GM18870 (cell line): ENCODE data around the gene FOXN3.

Experiments used
- ATAC-seq: cut with Tn5 transposase; IDR thresholded peaks from one replicate; pipeline ENCODE4 v1.9.1; 2021; ENCODE audit warnings: moderate library complexity; ENCODE audit not compliant: unreplicated experiment

Gene FOXN3

DNA sequence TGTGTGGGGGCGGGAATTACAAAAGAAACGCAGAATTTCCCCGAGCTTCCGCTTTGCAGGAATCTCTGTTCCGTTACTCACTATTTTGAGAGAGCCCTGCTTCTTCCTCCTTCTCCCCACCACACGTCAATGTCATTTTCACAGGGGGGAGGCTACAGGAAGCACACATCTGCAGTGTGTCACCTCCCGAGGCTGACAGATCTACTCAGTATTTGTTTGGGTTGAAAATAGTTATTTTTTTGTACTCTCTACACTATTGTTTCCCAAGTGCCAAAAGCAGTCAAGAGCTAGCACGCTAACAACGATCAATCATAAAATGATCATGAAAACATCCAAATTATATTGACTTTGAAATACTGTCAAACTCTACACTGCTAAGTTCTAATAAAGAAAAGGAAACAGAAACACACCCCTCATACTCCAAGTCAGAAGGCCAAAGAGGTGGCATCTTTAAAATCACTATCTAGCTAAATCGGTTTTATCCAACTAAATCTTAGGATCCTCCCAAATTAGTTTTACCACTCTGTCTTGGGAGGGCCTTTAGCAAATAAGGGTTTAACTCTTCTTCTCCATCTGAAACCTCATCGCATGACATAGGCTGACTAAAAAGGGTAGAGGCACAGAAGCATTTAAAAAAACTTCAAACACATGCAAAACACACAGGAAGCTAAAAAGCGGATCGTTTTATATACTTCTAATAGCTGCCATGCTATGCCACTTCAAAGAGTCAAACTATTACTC is 51.8 kb downstream of the FOXN3 start:
- ATAC-seq, result peak; percentile 88

DNA sequence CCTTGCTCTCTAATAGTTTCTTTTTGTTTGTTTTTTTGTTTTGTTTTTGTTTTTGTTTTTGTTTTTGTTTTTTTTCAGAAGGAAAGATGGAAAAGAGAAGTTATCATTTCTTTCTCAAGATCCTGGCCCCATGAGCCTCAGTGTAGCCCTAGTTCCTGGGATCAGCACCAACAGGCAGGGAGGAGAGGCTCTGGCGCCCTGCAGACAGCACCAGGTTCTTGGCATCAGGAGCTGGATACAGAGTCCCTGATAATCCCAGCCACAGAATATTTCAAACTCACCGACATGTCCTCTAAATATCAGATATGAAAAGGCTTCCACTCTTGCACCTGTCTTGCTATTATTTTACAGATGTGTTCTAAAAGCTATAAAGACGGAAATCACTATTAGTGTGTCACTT is 52.7 kb downstream of the FOXN3 start:
- no peak for ATAC-seq

DNA sequence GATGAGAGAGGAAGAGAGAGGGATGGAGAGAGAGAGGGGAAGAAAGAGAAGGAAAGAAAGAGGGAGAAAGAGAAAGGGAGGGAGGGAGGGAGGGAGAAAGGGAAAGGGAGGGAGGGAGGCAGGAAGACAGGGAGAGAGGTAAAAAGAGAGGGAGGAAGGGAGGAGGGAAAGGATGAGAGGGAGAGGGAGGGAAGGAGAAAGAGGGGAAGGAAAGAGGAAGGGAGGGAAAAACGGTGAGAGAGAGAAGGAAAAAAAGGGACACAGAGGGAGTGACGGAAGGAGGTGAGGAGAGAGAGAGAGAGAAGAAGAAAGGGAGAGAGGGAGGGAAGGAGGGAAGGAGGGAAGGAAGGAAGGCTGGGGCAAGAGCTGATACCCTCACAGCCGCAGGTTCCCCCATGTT is 56.8 kb downstream of the FOXN3 start:
- ATAC-seq, result no peak

DNA sequence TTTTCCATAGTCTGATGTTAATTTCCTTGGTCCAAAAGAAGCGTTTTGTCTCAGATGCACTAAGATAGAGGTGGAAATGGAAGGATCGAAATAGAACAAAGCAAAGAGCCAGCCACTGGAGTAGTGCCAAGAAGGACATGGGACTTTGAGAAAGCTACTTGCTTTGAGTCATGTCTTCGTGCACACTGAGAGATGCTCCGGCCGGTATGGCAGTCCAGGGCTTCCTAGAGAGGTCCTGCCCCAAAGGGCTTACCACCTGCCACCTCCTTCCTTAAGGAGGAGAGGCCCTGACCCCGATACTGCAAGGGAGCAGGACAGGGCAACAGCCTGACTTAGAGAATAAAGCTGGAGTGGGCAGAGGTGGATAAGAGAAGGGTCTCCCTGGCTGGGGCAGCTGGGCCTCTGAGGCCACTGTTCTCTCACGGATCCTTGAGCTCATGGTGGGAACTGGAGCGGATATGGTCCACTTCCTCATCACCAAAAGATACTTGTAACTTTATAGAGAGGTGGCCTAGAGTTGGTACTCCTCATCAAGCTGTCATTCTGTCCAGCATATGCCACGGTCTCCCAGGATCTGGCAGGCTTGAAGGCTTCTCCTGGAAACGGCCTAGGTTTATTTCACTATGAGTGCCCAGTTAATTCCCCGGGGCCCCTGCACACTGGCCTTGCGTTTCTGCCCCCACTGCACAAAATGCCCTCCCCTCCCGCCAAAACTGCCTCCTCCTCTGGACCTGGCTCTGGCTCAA is 57.4 kb downstream of the FOXN3 start:
- ATAC-seq, result no peak

DNA sequence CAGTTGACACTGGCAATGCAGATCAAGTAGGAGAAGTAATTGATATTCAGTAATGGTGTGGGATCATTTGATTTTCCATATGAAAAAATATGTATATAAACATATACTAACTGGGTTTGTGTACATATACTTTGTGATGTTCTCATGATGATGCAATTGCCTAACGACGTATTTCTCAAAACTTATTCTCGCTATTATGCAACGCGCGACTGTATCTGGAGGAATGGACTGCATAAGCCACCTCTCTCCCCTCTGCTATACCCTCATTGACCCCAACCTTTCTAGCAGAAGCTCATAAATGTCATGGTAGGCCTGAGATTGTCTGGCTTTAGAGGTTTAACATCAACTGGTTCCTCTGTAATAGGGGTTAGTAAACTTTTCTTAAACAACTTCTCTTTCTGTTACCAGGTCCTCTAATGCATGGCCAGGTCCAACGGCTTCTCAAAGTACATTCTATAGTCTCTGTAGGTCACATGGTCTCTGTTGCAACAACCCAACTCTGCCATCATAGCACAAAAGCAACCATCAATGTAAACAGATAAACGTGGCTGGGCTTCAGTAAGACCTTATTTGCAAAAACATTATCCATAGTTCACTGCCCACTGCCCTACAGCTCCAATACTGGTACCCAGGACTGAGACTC is 59.3 kb downstream of the FOXN3 start:
- ATAC-seq, result no peak

DNA sequence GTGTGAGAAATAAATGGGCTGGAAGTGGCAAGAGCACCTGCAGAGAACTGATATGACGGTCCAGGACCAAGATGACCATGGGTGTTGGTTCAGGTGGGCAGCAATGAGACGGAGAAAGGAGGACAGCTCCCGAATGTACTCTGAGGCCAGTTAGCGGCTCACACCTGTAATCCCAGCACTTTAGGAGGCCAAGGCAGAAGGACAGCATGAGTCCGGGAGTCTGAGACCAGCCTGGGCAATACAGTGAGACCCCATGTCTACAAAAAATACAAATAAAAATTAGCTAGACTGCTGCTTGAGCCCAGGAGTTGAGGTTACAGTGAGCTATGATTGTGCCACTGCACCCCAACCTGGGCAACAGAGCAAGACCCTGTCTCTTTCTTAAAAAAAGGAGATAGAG is 60.1 kb downstream of the FOXN3 start:
- ATAC-seq, result no peak

DNA sequence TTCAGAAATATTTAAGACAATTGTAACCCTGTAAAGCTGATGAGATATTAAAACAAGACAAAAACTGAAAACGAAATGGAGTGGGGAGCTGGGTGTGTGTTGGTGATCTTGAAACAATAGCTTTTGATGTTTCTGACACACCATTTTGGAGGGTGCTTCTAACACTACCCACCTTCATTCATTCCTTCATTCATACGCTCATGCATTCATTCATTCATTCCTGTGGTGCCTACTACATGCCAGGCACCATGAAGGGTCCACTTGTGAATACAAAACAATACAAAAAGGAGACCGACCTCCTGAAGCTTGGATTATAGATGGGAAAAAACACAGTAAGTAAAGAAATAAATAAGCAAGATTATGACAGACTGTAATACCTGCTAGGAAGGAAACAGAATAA is 60.5 kb downstream of the FOXN3 start:
- ATAC-seq, result no peak

DNA sequence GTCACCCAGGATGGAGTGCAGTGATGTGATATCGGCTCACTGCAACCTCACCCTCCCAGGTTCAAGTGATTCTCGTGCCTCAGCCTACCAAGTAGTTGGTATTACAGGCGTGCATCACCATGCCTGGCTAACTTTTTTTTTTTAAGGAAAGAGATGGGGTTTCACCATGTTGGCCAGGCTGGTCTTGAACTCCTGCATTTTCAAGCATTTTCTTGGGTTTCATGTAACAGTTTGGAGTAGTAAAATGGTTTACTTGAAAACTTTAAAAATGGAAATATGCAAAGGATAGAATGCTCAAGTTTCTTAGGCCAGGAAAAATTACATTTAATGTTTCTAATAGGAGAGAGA is 63.3 kb downstream of the FOXN3 start:
- ATAC-seq, result no peak

DNA sequence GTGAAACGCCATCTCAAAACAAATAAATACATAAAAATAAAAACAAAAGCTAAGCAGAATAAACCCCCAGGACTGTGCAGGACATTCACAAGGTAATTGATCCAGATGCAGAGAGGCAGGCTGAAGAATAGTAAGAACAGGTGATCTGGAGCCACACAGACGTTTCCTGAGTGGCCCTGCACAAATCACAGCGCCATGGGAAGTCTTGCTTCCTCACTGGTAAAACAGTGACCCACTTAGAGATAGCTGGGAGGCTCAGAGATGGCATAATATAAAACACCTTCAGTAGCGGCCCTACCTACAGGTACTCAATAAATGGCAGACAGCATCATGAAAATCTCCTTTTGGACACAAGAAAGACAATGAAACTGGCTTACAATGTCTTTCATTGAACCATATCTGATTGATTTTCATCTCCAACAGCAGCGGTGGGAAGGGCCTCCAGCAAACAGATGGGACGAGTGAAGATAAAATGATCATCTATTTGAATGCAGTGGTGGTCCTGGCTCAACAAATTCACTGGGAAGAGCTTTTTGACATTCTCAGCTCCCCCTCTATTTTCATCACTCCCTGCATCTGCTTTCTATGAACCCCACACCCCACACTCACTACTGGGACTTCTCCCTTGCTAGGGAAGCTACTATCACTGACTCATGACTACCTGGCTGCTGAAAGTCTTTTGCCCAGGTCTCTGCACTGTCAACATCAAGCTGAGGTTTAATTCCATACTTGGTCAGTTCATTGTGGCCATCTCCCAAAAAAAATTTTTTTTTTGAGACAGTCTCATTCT is 63.9 kb downstream of the FOXN3 start:
- ATAC-seq, result no peak

DNA sequence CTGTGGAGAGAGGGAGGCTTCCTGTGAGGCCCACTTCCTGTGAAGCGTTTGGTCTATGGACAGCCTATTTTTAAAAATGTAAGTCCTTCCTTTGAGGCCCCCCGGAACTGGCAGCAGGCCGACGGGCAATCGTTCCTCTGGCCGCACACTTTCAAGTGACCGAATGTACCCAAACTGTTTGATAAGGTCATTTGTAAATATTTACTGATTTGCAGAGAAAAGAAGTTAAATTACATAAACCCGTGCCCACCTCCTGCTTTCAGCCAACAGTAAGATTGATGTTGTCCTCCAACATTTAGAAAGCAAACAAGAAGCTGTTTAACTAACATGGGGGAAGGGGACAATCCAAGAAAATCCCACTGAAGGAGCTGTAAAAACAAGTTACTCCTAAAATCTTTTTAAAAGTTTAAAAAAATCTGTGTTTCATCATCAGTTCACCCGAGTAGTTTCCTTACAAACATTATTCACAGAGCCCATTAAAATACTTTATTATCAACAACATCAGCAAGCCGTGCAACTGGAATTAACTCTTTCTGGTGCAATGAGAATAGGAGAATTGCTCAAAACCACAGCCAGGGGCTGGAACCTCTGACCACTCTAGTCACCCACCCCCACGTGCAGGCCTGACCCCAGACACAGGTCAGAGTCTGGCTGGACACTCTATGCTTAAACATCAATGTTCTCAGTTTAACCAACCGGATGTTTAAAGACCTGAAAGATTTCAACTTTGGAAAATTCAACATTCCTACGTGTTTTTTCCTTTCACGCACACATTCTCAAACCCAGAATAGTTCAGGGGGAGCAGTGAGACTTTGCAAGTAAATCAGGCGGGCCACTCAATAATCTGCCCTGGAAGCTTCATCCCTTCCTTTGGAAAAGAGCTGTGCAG is 65.3 kb downstream of the FOXN3 start:
- no peak for ATAC-seq

DNA sequence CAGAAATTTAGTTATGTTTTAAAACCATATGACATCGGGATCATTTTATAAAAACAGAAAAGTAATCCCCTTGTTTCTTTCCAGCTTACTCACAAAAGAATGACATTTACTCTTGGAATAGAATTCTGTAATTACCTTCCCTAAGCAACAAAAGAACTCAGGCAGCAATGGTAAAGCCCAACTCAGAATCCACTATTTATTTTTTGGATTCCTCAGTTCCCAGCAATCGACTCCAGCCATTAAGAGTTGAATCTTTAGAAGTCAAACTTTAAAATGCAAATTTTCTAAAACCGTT is 65.9 kb downstream of the FOXN3 start:
- ATAC-seq, result no peak

DNA sequence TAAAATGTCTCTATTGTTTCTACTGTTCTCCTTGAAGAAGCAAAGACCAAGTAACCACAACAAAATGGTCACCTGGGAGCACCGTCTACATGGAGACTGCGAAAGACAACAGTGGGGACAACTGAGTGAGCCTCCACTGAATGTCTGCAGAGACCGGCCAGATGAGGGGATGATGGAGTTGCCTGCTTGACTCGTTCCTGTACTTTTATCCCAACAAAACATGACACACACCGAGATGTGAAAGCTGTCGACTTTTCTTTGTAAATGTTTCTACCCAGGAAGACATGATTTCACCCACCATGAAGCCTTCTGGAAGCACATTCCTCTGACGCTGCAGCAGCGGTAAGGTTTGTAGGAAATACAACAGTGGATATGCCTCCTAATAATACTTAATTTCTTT is 66.9 kb downstream of the FOXN3 start:
- no peak for ATAC-seq

DNA sequence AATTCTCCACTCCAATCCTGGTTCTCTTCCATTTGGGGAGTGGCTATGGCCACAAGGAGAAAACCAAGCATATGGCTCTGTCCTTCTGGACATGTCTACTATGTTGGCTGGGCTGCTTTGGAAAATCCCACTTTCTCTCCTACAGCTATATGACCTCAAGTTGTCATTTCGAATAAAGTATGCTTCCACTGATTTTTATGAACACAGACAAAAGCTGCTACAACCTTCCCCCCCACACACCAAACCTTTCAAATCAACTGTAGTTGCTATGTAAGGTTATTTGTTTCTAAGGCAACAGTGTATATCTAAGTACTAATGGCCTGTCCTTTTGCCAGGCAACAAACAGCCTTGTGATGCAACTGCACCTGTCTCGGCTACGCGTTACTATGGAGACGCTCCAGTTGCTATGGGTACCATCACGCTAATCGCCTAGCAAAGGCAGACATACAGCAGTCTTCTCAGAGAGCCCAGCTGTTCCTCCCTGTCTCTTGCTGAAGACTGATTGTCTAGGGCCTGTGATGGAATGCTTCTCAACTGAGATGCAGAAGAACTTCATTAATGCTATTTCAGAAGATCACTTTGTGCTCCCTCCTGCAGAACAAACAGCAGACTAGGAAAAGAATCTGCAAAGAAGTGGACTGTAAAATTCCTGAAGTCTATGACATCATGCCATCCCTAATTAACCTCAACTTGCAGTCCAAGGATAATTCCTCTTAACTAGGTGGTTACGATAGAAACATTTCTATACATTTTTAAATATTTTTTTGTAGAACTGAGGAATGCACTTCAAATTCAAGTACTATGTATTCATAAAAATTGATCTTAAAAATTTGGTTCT is 67.6 kb downstream of the FOXN3 start:
- no peak for ATAC-seq

DNA sequence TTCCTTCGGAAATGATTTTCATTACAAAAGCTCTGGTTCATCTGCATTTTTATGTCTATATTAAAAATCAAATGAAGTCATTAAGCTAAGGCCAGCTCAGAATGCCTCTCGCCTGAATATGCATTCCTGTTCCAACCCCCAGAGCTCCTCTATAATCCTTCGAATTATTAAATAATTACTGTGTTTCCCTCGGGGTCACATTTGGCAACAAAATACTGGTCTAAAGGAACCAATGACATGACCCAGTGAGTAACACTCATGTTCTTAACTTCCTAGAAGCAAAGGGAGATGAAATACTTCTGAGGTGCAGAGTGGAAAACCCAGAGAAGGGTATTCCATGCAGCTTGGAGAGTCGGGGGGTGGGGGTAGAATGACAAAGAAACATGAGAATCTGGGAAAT is 68.3 kb downstream of the FOXN3 start:
- ATAC-seq, result no peak

DNA sequence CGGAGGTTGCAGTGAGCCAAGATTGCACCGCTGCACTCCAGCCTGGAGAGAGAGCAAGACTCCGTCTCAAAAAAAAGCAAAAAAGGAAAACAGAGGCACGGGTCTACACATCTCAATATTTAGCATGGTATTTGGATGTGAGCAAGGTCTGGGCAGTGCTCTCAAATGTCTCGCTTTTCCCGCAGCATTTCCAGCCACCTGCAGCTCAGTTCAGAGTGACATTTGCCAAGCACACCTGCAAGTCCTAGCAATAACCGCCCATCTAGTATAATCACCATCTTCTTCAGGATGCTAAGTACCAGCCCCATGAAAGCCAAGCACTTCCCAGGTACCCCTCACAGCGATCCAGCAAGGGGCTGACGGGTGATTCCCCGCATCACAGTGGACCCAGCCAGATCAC is 69.1 kb downstream of the FOXN3 start:
- ATAC-seq, result no peak

DNA sequence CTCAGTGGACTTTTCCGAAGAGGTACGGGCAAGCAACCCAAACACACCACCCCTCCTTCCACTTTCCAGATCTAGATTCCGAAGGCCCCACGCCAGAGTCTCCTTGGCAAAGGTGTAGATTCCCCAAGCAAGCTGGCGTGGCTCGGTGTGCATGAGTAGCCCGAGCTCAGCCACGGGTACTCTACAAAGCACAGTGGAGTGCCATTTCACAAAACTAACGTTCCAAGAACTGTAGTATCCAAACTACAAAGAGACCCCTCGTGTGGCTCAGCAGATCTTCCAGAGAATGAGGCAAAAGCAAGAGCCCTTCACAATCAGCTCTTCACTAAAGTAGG is 72.1 kb downstream of the FOXN3 start:
- ATAC-seq, result no peak

DNA sequence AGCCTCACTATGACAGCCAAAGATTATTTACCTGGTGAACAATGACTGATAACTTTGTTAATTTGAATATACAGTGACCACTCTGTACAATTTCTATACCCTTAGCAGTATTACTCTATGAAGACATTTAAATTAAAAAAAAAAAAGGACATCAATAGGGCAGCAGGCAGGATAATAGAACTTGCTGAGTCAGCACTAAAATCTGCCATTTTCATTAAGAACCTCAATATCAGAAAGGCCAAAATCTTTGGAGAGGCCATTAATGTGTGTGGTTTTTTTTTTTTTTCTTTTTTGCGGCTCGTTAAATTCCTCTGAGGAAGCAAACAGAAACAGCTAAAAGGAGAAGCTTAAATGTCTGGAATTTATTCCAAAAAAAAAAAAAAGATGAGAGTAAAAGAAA is 73.7 kb downstream of the FOXN3 start:
- no peak for ATAC-seq

DNA sequence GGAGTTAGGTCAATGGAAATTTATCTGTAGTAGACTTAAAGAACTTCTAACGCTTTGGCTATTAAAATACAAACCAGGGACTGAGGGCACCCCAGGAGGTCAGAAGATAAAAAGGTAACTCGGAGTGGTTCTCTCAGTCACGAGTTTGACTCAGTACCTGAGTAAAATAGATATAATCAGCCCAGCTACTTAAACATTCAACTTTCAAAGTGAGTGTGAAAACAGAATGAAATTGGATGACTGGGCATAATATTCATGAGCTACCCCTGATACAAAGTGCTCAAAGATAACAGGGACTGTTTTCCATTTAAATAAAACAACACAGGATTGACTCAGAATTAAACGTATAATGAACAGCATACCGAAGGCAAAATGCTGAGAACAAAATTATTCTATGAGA is 75.0 kb downstream of the FOXN3 start:
- ATAC-seq, result no peak

DNA sequence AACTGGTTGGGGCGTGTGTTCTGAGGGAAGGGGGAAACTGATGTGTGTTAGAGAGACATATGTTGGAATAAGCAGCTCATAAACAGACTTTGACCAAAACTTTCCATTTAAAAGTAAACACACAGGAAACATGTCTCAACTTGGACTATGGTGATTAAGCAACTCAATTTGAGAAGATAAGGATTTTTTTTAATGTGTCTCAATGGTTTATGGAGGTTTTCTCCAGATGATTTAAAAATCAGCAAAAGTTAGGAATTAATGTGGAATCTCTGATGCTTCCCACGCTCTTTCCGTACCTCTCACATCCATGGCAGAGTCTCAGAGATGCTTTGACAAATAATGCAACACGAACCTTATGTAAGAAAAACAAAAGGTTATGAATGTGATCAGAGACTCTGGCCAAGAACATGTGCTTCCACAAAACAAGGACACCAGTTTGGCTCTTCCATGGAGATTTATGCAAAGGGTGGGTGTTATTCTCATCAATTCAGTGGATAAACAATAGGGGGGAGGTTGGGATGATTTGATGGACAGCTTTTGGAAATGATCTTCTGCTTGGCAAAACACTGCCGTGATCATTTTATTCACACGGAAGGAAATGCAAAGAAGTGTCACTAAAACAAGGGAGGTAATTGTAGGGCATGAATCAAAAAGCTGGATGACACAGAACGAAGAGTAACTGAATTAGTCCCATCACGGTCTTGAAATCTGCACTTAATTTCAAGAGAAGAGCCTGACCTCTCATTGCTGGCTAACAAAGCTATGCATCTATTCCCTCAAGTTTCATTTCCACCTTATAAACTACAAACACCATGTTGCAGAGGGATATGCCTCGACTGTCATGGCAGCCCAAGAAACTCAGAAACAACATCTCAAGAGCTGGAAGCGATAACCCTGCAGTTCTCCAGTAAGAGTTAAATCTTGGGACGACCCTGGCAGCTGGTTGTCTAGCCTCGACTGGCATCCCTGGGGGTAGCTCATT is 76.5 kb downstream of the FOXN3 start:
- ATAC-seq, result no peak
